ENCODE measurements around the gene CEP89.

- TF ChIP-seq CTCF (IDR thresholded peaks at IDR 0.05) (no peak), POLR2A (IDR thresholded peaks at IDR 0.05) (no peak), EP300 (IDR thresholded peaks at IDR 0.05) (no peak)
Observed at GRCh38 chr19:32862741-32863140, 109.0 kb downstream of the CEP89 start.
